ENCODE measurements around the gene MYO3B. TPM values are rescaled to one million over a fixed set of nuclear protein-coding genes. Genes with fewer than 3 reads are reported as not detected.

MYO3B gene
- total RNA-seq, 2 donors from 2014 or later = 0.05 to 0.32 TPM

GRCh38 chr2:170142502-170142901, 35.4 kb upstream of the MYO3B start:
- H3K9ac ChIP-seq (ENCODE audit: low read depth in 2 of 2, low read length in 2 of 2) = no peak overlapping the region
- H3K4me1 ChIP-seq = no peaks in the 10 kb centered on the region
- no peaks in the 10 kb centered on the region for H3K36me3 ChIP-seq
- no peaks in the 10 kb centered on the region for H3K9me3 ChIP-seq
- H3K27me3 ChIP-seq = no peaks in the 10 kb centered on the region
- no peak overlapping the region for H3K27ac ChIP-seq
- TF ChIP-seq CTCF (IDR thresholded peaks at IDR 0.05) = no peak
- H3K4me3 ChIP-seq = no peak overlapping the region
- intact Hi-C loops (cut with DNase I) = no loop called here
- DNase-seq = no peak

GRCh38 chr2:170143045-170143717, 34.8 kb upstream of the MYO3B start:
- Histone ChIP-seq H3K9ac (ENCODE audit: low read depth in 2 of 2, low read length in 2 of 2) (no peak overlapping the region), H3K36me3 (no peaks in the 10 kb centered on the region), H3K27ac (no peak overlapping the region), H3K4me1 (no peaks in the 10 kb centered on the region), H3K4me3 (no peak overlapping the region), H3K27me3 (no peaks in the 10 kb centered on the region), H3K9me3 (no peaks in the 10 kb centered on the region)
- DNase-seq = no peak
- intact Hi-C loops (cut with DNase I) = no loop called here
- no peak for TF ChIP-seq CTCF (IDR thresholded peaks at IDR 0.05)

- no peak for DNase-seq
- no peak for TF ChIP-seq CTCF (IDR thresholded peaks at IDR 0.05)
- H3K27me3 ChIP-seq = no peaks in the 10 kb centered on the region
- H3K36me3 ChIP-seq = no peaks in the 10 kb centered on the region
- H3K27ac ChIP-seq = no peak overlapping the region
- H3K9me3 ChIP-seq = no peaks in the 10 kb centered on the region
- H3K9ac ChIP-seq (ENCODE audit: low read depth in 2 of 2, low read length in 2 of 2) = no peak overlapping the region
- H3K4me1 ChIP-seq = no peaks in the 10 kb centered on the region
- H3K4me3 ChIP-seq = no peak overlapping the region
- intact Hi-C loops (cut with DNase I) = no loop called here
Observed at GRCh38 chr2:170144761-170145160, 33.2 kb upstream of the MYO3B start.

GRCh38 chr2:170145191-170145590, 32.8 kb upstream of the MYO3B start:
- TF ChIP-seq CTCF (IDR thresholded peaks at IDR 0.05) = no peak
- Histone ChIP-seq H3K27ac (no peak overlapping the region), H3K36me3 (no peaks in the 10 kb centered on the region), H3K9ac (ENCODE audit: low read depth in 2 of 2, low read length in 2 of 2) (no peak overlapping the region), H3K4me3 (no peak overlapping the region), H3K9me3 (no peaks in the 10 kb centered on the region), H3K4me1 (no peaks in the 10 kb centered on the region), H3K27me3 (no peaks in the 10 kb centered on the region)
- DNase-seq = no peak
- intact Hi-C loops (cut with DNase I) = no loop called here

GRCh38 chr2:170145675-170146432, 32.1 kb upstream of the MYO3B start:
- Histone ChIP-seq H3K27me3 (no peaks in the 10 kb centered on the region), H3K9ac (ENCODE audit: low read depth in 2 of 2, low read length in 2 of 2) (no peak overlapping the region), H3K4me3 (no peak overlapping the region), H3K4me1 (no peaks in the 10 kb centered on the region), H3K9me3 (no peaks in the 10 kb centered on the region), H3K27ac (no peak overlapping the region), H3K36me3 (no peaks in the 10 kb centered on the region)
- intact Hi-C loops (cut with DNase I) = no loop called here
- no peak for TF ChIP-seq CTCF (IDR thresholded peaks at IDR 0.05)
- no peak for DNase-seq

All from colonic mucosa (tissue), 4 donors.